Erythroblast (primary cell): ENCODE measurements around the gene RNF115.

Source experiments
- DNase-seq, 2 experiments: peaks; one replicate each; lab custom pipeline; 2025; lab: John Stamatoyannopoulos, UW
- GATA1 ChIP-seq: IDR thresholded peaks from 2 replicates; pipeline ENCODE4 v1.6.1; 2011; ENCODE audit warnings: low read depth, mild to moderate bottlenecking, control low read depth, low read length, moderate library complexity
- POLR2A ChIP-seq: IDR thresholded peaks from 2 replicates; pipeline ENCODE4 v1.6.1; 2011; ENCODE audit warnings: mild to moderate bottlenecking, low read length

The RNF115 gene

DNA sequence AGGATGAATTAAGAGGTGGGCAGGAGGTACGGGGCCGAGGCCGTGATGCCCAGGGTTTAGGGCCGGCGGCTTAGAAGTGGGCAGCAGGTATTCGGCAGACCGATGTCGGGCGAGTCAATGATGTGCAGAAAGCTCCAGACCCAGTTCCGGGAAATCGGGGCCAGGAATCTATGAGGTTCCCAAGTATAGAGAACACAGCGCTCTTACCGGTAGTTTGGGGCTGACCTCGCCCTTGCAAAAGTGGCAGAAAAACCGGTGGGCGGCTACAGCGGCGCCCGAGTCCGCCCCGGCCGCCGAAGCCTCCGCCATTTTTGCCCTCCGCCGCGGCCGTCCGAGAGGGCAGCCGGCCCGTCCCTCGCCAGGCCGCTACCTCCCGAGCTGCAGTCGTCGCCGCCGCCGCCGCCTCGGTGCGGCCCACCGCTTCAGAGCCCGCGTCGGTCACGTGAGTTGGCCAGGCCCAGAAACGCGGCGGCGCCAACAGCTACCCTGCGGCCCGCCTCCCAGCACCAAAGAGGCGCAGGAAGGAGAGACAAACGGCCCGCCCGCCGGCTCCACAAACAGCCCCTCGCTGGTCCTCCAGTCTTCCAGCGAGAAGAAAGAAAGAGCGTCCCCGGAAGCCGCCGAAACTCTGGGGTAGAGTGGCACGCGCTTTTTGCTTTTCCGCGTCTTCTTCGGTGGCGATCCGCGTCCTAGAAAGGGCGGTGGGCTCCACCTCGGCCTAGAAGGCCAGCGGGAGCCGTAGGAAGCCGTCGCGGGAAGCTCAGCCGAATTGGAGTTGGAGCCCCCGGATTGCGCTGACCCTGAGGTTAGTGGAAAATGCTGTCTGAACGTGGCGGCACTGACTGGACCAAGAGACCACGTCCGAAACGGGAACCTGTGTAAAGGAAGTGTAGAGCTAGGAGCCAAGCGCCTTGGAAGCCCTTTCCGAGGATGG is at the start of gene RNF115, which contains the start of gene POLR3C:
Gene RNF115, minus strand, starts transcription at position 531 of the 934 bp plus-strand sequence. Its CDS starts 222 bp downstream, at position 309.
Gene POLR3C, plus strand, starts transcription at position 636 of the 934 bp plus-strand sequence. CDS start 1,577 bp downstream, outside the sequence.
- TF ChIP-seq GATA1 (no peak), POLR2A (peak; percentile 77)
- DNase-seq, result peak; percentile 92 to 93

- no peak for DNase-seq
- TF ChIP-seq GATA1, result no peak
- TF ChIP-seq POLR2A, result no peak
Measured at GRCh38 chr1:145871994-145872924, 48.4 kb upstream of the RNF115 start.

- TF ChIP-seq POLR2A (no peak), GATA1 (no peak)
Measured at GRCh38 chr1:145868232-145868631, 44.3 kb upstream of the RNF115 start.

DNA sequence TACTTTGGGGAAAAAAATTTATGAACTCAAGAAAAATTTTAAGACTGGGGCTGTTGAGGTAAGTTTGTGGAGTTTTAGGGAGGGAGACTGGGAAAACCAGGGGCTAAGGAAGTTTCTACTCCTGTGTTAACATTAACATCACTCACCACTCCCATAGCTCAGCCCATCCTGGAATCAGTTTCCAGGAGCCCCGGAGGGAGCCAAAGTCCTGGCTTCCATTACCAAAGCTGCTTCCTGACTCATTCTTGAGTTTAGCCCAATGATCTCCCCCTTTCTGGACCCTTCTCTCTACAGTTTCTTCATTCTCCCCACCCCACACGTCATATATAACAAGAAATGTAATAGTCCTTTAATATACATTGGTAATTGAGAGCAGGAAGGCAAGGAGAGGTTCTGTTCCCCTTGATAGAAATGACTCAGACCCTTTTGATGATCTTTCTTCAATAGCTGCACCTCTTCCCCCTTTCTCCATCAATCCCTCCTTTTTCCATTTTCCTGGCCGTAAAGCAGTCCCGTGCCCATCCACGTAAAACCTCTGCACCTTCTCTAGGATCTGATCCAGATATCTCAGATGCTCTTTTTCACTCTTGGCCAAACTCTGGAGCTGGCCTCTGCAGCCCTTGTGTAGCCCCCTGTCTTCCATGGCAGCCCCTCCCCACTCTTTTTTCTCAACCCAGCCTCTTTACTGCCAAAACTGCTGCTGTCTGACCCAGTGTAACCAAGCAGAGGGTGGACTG is 39.6 kb upstream of the RNF115 start:
- TF ChIP-seq POLR2A (no peak), GATA1 (no peak)
- DNase-seq, result no peak

More at GRCh38 chr1:145868232-145868631, 44.3 kb upstream of the RNF115 start:
- no peak for DNase-seq

DNA sequence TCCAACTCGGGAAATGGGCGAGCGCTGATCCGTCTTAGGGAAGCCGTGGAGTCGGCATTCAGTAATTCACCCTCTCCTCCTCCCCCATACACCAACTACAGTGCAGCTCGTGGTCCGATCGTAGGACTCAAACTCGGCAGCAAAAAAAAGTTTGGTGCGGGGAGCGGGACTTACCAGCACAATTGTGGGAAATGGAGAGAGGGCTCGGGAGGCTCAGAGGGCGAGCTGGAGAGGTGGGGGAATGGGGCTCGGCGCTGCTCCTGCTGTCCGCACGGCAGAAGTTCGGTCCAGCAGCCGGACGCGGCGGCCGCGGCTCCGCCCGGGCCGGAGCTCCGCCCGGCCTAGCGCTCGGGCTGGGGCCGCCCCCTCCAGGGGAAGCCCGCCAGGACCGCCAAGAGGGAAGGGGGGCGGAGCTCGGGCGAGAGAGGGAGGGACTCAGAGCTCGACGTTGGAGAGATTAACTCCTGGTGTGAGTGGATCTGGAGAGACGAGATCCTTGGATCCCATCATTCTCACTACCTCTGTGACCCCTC is 35.7 kb upstream of the RNF115 start:
- TF ChIP-seq POLR2A (peak; percentile 81), GATA1 (no peak)
- DNase-seq, result peak; percentile 88

DNA sequence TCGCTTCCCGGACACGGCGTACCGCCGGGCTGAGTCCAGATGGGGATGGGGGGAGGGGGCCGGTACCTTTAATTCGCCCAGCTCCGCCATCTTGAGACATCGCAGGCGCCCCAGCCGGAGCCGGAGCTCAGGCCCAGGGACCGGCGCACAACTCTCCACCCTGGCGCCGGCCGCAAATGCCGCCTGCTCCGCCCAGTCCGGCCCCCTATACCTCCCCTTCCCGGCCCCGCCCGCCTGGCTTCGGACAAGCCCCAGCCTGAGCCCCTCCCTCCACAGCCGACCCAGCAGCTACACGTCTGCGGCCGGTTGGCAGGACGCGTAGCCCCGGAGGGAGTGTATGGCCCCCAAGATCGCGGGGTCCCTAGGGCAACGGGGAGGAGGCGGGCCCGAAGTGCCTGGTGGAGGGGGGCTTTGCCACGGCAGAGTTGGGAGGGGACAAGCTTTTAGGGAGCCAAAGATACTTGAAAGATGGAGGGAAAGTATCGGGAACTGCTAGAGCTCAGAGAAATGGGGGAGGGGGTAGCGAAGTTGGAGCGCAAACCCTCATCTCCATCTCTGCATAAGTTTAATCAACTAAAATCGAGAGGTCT is 35.1 kb upstream of the RNF115 start, which contains the start of gene PIAS3:
Gene PIAS3, minus strand, starts transcription at position 181 of the 590 bp plus-strand sequence. Its CDS starts 91 bp downstream, at position 90.
- TF ChIP-seq POLR2A (no peak), GATA1 (no peak)
- peak; percentile 91 to 92 for DNase-seq

- TF ChIP-seq POLR2A (no peak), GATA1 (no peak)
- peak; percentile 47 to 62 for DNase-seq
Measured at GRCh38 chr1:145858238-145858900, 34.5 kb upstream of the RNF115 start.

- TF ChIP-seq GATA1, result no peak
- no peak for TF ChIP-seq POLR2A
- no peak for DNase-seq
Measured at GRCh38 chr1:145857170-145857569, 33.3 kb upstream of the RNF115 start.

- no peak for DNase-seq
- TF ChIP-seq POLR2A (no peak), GATA1 (no peak)
Measured at GRCh38 chr1:145855426-145855948, 31.6 kb upstream of the RNF115 start.

GRCh38 chr1:145849356-145850160 is 25.7 kb upstream of the RNF115 start:
- TF ChIP-seq POLR2A, result no peak
- no peak for TF ChIP-seq GATA1
- no peak for DNase-seq

GRCh38 chr1:145847827-145848226 is 23.9 kb upstream of the RNF115 start:
- DNase-seq, result no peak
- TF ChIP-seq POLR2A (no peak), GATA1 (no peak)

GRCh38 chr1:145846201-145846612 is 22.3 kb upstream of the RNF115 start:
- peak; percentile 68 to 69 for DNase-seq
- TF ChIP-seq GATA1 (no peak), POLR2A (no peak)
